HG03378 (cell line): ENCODE results near the gene TDRD5.
"Not testable (repeated sequence)": the region's sequence is repeated elsewhere in the genome, so short reads cannot be mapped to it uniquely, and the experiment has no call there.

Source experiments
- ATAC-seq: cut with Tn5 transposase; IDR thresholded peaks from one replicate; pipeline ENCODE4 v1.9.1; 2021; ENCODE audit warnings: mild to moderate bottlenecking, moderate library complexity; ENCODE audit not compliant: unreplicated experiment

The TDRD5 gene

GRCh38 chr1:179599623-179600249, 8.1 kb downstream of the TDRD5 start:
- ATAC-seq: no peak

- no peak for ATAC-seq
Measured at GRCh38 chr1:179601093-179601492, 9.5 kb downstream of the TDRD5 start.

GRCh38 chr1:179612361-179612760, 20.7 kb downstream of the TDRD5 start:
- no peak for ATAC-seq

- no peak for ATAC-seq
Measured at GRCh38 chr1:179630719-179631118, 39.1 kb downstream of the TDRD5 start.

GRCh38 chr1:179632868-179633267, 41.2 kb downstream of the TDRD5 start:
- ATAC-seq: no peak

- no peak for ATAC-seq
Measured at GRCh38 chr1:179637211-179637860, 45.7 kb downstream of the TDRD5 start.

GRCh38 chr1:179661018-179661417, 69.4 kb downstream of the TDRD5 start:
- no peak for ATAC-seq

GRCh38 chr1:179663810-179664209, 72.2 kb downstream of the TDRD5 start:
- ATAC-seq: no peak

- no peak for ATAC-seq
Measured at GRCh38 chr1:179677882-179678281, 86.2 kb downstream of the TDRD5 start.

GRCh38 chr1:179694530-179694929, 102.9 kb downstream of the TDRD5 start:
- ATAC-seq: not testable (repeated sequence)

- no peak for ATAC-seq
Measured at GRCh38 chr1:179702946-179703539, 111.4 kb downstream of the TDRD5 start.

- ATAC-seq: no peak
Measured at GRCh38 chr1:179706339-179706941, 114.8 kb downstream of the TDRD5 start.

GRCh38 chr1:179707406-179707805, 115.8 kb downstream of the TDRD5 start:
- ATAC-seq: no peak

- ATAC-seq: no peak
Measured at GRCh38 chr1:179708434-179709195, 117.0 kb downstream of the TDRD5 start.

- peak; percentile 85 for ATAC-seq
Measured at GRCh38 chr1:179709841-179710329, 118.3 kb downstream of the TDRD5 start.

- no peak for ATAC-seq
Measured at GRCh38 chr1:179714159-179714558, 122.5 kb downstream of the TDRD5 start.

- ATAC-seq: no peak
Measured at GRCh38 chr1:179714623-179715022, 123.0 kb downstream of the TDRD5 start.

- ATAC-seq: no peak
Measured at GRCh38 chr1:179719272-179719671, 127.6 kb downstream of the TDRD5 start.

- no peak for ATAC-seq
Measured at GRCh38 chr1:179728271-179728670, 136.6 kb downstream of the TDRD5 start.

GRCh38 chr1:179729881-179730280, 138.2 kb downstream of the TDRD5 start:
- ATAC-seq: no peak

- ATAC-seq: no peak
Measured at GRCh38 chr1:179731643-179732042, 140.0 kb downstream of the TDRD5 start.
